Measurements from ENCODE around the gene ATP1B1.
A peak's percentile ranks its signal among the peaks of the same experiment; 100 is the strongest.

Gene ATP1B1

GRCh38 chr1:169106095-169106920 lies at the start of gene ATP1B1:
ATP1B1 (plus strand) TSS chr1:169106690; CDS start chr1:169106830, 140 bp downstream.
- peak; percentile 85 for DNase-seq

- no peak for DNase-seq
Observed at GRCh38 chr1:169059421-169059820, 47.1 kb upstream of the ATP1B1 start.

GRCh38 chr1:169060043-169060722 lies 46.3 kb upstream of the ATP1B1 start:
- DNase-seq: peak; percentile 35

- no peak for DNase-seq
Observed at GRCh38 chr1:169060919-169061639, 45.4 kb upstream of the ATP1B1 start.

- DNase-seq: no peak
Observed at GRCh38 chr1:169062152-169062551, 44.3 kb upstream of the ATP1B1 start.

- no peak for DNase-seq
Observed at GRCh38 chr1:169064103-169064502, 42.4 kb upstream of the ATP1B1 start.

GRCh38 chr1:169070547-169070946 lies 35.9 kb upstream of the ATP1B1 start:
- peak; percentile 54 for DNase-seq

- no peak for DNase-seq
Observed at GRCh38 chr1:169070958-169071357, 35.5 kb upstream of the ATP1B1 start.

- DNase-seq: no peak
Observed at GRCh38 chr1:169072945-169073725, 33.4 kb upstream of the ATP1B1 start.

- DNase-seq: no peak
Observed at GRCh38 chr1:169078163-169078883, 28.2 kb upstream of the ATP1B1 start.

- DNase-seq: no peak
Observed at GRCh38 chr1:169081503-169082123, 24.9 kb upstream of the ATP1B1 start.

- no peak for DNase-seq
Observed at GRCh38 chr1:169085911-169086310, 20.6 kb upstream of the ATP1B1 start.

GRCh38 chr1:169086603-169087455 lies 19.7 kb upstream of the ATP1B1 start:
- DNase-seq: no peak

GRCh38 chr1:169087876-169088275 lies 18.6 kb upstream of the ATP1B1 start:
- no peak for DNase-seq

GRCh38 chr1:169089776-169090175 lies 16.7 kb upstream of the ATP1B1 start:
- no peak for DNase-seq

GRCh38 chr1:169090308-169090899 lies 16.1 kb upstream of the ATP1B1 start:
- no peak for DNase-seq

GRCh38 chr1:169090900-169091311 lies 15.6 kb upstream of the ATP1B1 start:
- no peak for DNase-seq

- no peak for DNase-seq
Observed at GRCh38 chr1:169091480-169091941, 15.0 kb upstream of the ATP1B1 start.

- DNase-seq: no peak
Observed at GRCh38 chr1:169092399-169092798, 14.1 kb upstream of the ATP1B1 start.
